Uterus (tissue), 4 donors: ENCODE data around the gene PM20D1. TPM values are rescaled to one million over a fixed set of nuclear protein-coding genes. Genes with fewer than 3 reads are reported as not detected.
"Not testable (repeated sequence)": the region's sequence is repeated elsewhere in the genome, so short reads cannot be mapped to it uniquely, and the experiment has no call there.

Experiments used
- DNase-seq, 2 donors: peaks; one replicate each; pipeline ENCODE4 v3.0.0-alpha.2; 2019 to 2020
- H3K27ac ChIP-seq, 2 donors: fragments of 200-600 bp; sonication (generic); 1 replicate in 1 of 2; 2 replicates in 1 of 2; pipeline ENCODE4 v1.5.1; 2016 to 2018
- H3K27me3 ChIP-seq, 2 donors: fragments of 200-600 bp; sonication (generic); one replicate each; pipeline ENCODE4 v1.5.1; 2018 to 2019; ENCODE audit warnings: control low read depth in 1 of 2
- H3K36me3 ChIP-seq, 2 donors: fragments of 200-600 bp; sonication (generic); one replicate each; pipeline ENCODE4 v1.5.1; 2019; ENCODE audit warnings: control low read depth in 1 of 2
- H3K4me1 ChIP-seq, 2 donors: fragments of 200-600 bp; sonication (generic); one replicate each; pipeline ENCODE4 v1.5.1; 2018 to 2019; ENCODE audit warnings: control low read depth in 1 of 2
- H3K4me3 ChIP-seq, 2 donors: fragments of 200-600 bp; sonication (generic); 1 replicate in 1 of 2; 2 replicates in 1 of 2; pipeline ENCODE4 v1.5.1; 2018 to 2019; ENCODE audit warnings: mild to moderate bottlenecking in 1 of 2
- H3K9me3 ChIP-seq, 2 donors: fragments of 200-600 bp; sonication (generic); one replicate each; pipeline ENCODE4 v1.5.1; 2019; ENCODE audit warnings: control low read depth in 1 of 2
- POLR2A ChIP-seq, 2 donors: fragments of 450-650 bp; IDR thresholded peaks; one replicate each; pipeline ENCODE4 v1.6.1; 2016; ENCODE audit warnings: antibody characterized with exemption in 2 of 2, mild to moderate bottlenecking in 1 of 2, moderate library complexity in 1 of 2
- intact Hi-C: fragments of 100-400 bp; cut with DNase I; formaldehyde crosslinking; loops from one replicate; pipeline ENCODE4 v1.15.1; 2023; ENCODE audit warnings: low total_unique reads
- total RNA-seq, 4 donors: library from RNA; depleted of rRNA in 3 of 4; stranded (reverse); fragments of >200 nt in 3 of 4; gene quantifications; one replicate each; pipeline versions ENCODE4 v1.1.0 to v1.2.4, GENCODE V29; 2014 to 2023
- TF ChIP-seq, protein P1 (sequence below), 4 experiments: fragments of 200-600 bp in 2 of 4; fragments of 450-650 bp in 2 of 4; sonication (generic) in 2 of 4; IDR thresholded peaks; one replicate each; pipeline ENCODE4 v1.5.1; 2016 to 2019; ENCODE audit warnings: antibody characterized with exemption in 4 of 4, mild to moderate bottlenecking in 2 of 4, moderate library complexity in 1 of 4
- donor health status: DM: yes; HTN: yes; CAD: no.

The PM20D1 gene, protein sequence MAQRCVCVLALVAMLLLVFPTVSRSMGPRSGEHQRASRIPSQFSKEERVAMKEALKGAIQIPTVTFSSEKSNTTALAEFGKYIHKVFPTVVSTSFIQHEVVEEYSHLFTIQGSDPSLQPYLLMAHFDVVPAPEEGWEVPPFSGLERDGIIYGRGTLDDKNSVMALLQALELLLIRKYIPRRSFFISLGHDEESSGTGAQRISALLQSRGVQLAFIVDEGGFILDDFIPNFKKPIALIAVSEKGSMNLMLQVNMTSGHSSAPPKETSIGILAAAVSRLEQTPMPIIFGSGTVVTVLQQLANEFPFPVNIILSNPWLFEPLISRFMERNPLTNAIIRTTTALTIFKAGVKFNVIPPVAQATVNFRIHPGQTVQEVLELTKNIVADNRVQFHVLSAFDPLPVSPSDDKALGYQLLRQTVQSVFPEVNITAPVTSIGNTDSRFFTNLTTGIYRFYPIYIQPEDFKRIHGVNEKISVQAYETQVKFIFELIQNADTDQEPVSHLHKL
- under 1 TPM in 2 of 4 donors, not detected in 2; 0.59 to 0.69 TPM for total RNA-seq

DNA sequence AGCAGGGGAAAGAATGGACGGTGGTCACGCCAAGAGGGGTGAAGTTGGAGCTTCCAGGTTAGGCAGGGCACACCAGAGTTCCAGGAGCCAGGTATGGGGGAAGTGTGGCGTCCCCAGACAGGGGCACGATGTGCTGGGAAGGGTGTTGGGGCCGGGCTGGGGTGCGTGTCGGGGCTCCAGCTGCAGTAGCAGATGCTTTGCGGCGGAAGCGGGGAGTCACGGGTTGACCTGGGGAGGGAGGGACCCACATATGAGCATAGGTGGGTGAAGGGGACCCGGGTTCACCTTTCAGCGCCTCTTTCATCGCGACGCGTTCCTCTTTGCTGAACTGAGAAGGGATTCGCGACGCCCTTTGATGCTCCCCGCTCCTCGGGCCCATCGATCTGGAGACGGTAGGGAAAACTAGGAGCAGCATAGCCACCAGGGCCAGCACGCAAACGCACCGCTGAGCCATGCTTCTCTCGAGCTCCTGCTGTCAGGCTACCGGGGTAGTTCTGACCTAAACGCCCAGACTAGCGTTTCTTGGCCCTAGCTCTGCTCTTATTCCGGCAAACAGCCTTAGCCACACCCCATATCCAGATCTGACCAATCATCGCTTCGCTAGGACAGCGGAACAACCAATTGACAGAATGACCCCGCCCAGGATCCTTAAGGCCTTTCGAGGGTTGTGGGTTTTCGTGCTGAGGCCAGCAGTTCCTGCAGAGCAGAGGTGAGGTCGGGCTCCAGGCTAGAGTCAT, at the start of gene PM20D1:
TSS of gene PM20D1 (minus strand) at position 514 of the 737 bp plus-strand sequence. CDS start at position 454, 60 bp downstream.
- Histone ChIP-seq H3K27me3 (no peaks in the 10 kb centered on the region), H3K4me3 (peak within 1 kb of the TSS; percentile 19 to 34), H3K27ac (no peak within 1 kb of the TSS), H3K36me3 (no peaks in the 10 kb centered on the region), H3K4me1 (no peaks in the 10 kb centered on the region), H3K9me3 (no peaks in the 10 kb centered on the region)
- peak; percentile 67 to 81 for DNase-seq
- intact Hi-C loops: no loop called here
- TF ChIP-seq, protein P1, sequence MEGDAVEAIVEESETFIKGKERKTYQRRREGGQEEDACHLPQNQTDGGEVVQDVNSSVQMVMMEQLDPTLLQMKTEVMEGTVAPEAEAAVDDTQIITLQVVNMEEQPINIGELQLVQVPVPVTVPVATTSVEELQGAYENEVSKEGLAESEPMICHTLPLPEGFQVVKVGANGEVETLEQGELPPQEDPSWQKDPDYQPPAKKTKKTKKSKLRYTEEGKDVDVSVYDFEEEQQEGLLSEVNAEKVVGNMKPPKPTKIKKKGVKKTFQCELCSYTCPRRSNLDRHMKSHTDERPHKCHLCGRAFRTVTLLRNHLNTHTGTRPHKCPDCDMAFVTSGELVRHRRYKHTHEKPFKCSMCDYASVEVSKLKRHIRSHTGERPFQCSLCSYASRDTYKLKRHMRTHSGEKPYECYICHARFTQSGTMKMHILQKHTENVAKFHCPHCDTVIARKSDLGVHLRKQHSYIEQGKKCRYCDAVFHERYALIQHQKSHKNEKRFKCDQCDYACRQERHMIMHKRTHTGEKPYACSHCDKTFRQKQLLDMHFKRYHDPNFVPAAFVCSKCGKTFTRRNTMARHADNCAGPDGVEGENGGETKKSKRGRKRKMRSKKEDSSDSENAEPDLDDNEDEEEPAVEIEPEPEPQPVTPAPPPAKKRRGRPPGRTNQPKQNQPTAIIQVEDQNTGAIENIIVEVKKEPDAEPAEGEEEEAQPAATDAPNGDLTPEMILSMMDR (IDR thresholded peaks at IDR 0.05): no peak
- no peak for TF ChIP-seq POLR2A (IDR thresholded peaks at IDR 0.05)

DNA sequence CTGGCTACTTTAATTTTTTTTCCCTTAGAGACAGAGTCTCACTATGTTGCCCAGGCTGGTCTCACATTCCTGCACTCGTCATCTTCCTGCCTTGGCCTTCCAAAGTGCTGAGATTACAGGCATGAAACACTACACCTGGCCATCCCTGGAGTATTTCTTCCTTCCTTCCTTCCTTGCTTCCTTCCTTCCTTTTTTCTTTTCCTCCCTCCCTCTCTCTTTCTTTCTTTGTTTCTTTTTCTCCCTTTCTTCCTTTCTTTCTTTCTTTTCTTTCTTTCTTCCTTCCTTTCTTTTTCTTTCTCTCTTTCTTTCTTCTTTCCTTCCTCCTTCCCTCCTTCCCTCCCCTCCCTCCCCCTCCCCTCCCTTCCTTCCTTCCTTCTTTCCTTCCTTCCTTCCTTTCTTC, 46.4 kb upstream of the PM20D1 start:
- H3K36me3 ChIP-seq: no peaks in the 10 kb centered on the region
- TF ChIP-seq, protein P1 (IDR thresholded peaks at IDR 0.05): no peak
- no peak for TF ChIP-seq POLR2A (IDR thresholded peaks at IDR 0.05)
- no peak for DNase-seq
- H3K4me3 ChIP-seq: no peak overlapping the region
- H3K27me3 ChIP-seq: no peaks in the 10 kb centered on the region
- no peak overlapping the region for H3K27ac ChIP-seq
- H3K4me1 ChIP-seq: no peaks in the 10 kb centered on the region
- H3K9me3 ChIP-seq: no peaks in the 10 kb centered on the region
- intact Hi-C loops: no loop called here

DNA sequence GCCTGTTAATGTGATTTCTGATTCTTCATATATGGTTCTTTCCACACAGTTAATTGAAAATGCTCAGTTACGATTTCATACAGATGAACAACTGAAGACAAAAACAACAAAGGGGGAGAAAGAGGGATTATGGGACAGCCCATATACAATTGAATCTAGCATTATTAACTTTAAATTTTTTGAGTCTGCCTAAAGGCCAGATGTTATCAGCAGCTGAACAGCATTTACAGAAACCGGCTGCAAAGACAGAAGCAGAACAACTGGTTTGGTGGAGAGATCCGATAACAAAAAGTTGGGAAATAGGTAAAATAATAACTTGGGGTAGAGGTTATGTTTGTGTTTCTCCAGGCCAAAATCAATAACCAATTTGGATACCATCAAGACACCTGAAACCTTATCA, 44.2 kb upstream of the PM20D1 start:
- H3K27me3 ChIP-seq, H3K4me1 ChIP-seq, H3K27ac ChIP-seq, DNase-seq, H3K9me3 ChIP-seq, H3K36me3 ChIP-seq, intact Hi-C loops, H3K4me3 ChIP-seq: not testable (repeated sequence)

DNA sequence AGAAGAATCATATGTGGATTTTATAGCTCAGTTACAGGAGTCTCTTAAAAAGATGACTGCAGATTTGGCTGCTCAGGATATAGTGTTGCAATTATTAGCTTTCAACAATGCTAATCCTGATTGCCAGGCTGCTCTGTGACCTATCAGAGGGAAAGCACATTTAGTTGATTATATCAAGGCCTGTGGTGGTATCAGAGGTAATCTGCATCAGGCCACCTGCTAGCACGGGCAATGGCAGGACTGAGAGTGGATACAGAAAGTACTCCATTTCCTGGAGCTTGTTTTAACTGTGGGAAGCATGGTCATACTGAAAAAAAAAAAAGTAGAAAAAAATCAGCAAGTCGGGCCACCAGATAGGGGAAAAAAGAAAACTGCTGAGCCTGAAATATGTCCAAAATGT, 42.2 kb upstream of the PM20D1 start:
- H3K27ac ChIP-seq, H3K36me3 ChIP-seq, H3K4me1 ChIP-seq, H3K9me3 ChIP-seq, H3K4me3 ChIP-seq, H3K27me3 ChIP-seq, DNase-seq, intact Hi-C loops: not testable (repeated sequence)

DNA sequence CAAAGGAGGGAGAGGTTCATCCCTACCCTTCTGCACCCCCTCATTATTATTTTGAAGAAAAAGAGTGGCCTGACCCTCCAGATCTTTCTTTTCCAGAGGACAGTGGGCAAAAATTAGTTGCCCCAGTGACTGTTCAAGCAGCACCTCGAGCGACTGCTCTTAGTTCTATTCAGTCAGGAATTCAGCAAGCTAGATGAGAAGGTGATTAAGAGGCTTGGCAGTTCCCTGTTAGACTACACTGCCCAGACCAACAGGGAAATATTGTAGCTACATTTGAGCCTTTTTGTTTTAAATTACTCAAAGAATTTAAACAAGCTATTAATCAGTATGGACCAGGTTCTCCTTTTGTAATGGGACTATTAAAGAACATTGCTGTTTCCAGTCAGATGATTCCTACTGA, 41.5 kb upstream of the PM20D1 start:
- not testable (repeated sequence) for H3K9me3 ChIP-seq, H3K36me3 ChIP-seq

DNA sequence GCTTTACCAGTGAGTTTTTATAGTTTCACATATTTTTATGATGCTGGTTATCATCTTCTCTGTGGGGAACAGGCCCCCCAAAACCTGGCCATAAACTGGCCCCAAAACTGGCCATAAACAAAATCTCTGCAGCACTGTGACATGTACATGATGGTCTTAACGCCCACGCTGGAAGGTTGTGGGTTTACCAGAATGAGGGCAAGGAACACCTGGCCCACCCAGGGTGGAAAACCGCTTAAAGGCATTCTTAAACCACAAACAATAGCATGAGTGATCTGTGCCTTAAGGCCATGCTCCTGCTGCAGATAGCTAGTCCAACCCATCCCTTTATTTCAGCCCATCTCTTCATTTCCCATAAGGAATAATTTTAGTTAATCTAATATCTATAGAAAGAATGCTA, 40.7 kb upstream of the PM20D1 start:
- H3K27ac ChIP-seq, H3K9me3 ChIP-seq, H3K36me3 ChIP-seq, H3K27me3 ChIP-seq, DNase-seq, H3K4me1 ChIP-seq, intact Hi-C loops, H3K4me3 ChIP-seq: not testable (repeated sequence)

More for the DNA sequence above, 41.5 kb upstream of the PM20D1 start:
- intact Hi-C loops, H3K27me3 ChIP-seq, DNase-seq, H3K27ac ChIP-seq, H3K4me1 ChIP-seq, H3K4me3 ChIP-seq: not testable (repeated sequence)

DNA sequence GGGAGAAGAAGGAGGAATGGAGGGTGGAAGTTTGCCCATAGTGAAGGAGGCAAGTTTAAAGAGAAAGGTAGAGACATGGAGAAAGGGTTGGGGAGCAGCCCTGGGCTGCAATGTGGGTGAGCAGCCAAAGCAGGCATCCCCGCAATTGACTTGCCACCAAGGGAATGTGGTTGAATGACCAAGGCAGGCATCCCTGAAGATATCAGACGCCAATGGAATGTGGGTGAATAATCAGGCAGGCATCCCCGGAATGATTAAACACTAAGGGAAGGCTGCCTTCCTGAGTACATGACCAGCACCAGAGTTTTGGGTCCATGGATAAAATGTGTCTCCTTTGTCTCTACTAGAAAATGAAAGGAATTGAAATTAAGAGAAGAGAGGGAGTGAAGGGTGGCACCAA, 39.8 kb upstream of the PM20D1 start:
- H3K4me3 ChIP-seq, H3K27me3 ChIP-seq, DNase-seq, H3K36me3 ChIP-seq, H3K4me1 ChIP-seq, H3K9me3 ChIP-seq, H3K27ac ChIP-seq, intact Hi-C loops: not testable (repeated sequence)

DNA sequence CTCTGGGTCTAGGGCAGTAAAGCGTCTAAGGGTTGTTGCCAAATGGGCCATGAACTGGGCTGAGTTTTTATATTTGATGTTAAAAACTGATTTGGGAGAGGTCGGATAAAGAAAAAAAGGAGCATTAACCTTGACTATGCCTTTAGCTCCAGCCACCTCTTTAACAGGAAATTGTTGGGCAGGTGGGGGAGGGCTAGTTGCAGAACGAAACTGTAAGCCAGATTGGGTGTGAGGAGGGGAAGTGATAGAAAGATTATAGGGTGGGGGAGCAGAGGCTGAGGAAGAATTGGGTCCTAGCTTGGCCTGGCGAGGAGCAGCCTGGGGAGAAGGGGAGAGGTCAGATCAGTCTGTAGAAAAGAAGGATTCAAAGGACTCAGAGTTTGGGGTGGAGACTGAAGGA, 39.1 kb upstream of the PM20D1 start:
- H3K27me3 ChIP-seq, H3K4me3 ChIP-seq, H3K9me3 ChIP-seq, intact Hi-C loops, H3K27ac ChIP-seq, H3K4me1 ChIP-seq, H3K36me3 ChIP-seq, DNase-seq: not testable (repeated sequence)
